Measurements from ENCODE around the gene RPRM.
A peak's percentile ranks its signal among the peaks of the same experiment; 100 is the strongest.
"Not testable (repeated sequence)": the region's sequence is repeated elsewhere in the genome, so short reads cannot be mapped to it uniquely, and the experiment has no call there.

Gene RPRM
- total RNA-seq, result 0 to 0.66 (median 0) reads per million in 9 experiments

DNA sequence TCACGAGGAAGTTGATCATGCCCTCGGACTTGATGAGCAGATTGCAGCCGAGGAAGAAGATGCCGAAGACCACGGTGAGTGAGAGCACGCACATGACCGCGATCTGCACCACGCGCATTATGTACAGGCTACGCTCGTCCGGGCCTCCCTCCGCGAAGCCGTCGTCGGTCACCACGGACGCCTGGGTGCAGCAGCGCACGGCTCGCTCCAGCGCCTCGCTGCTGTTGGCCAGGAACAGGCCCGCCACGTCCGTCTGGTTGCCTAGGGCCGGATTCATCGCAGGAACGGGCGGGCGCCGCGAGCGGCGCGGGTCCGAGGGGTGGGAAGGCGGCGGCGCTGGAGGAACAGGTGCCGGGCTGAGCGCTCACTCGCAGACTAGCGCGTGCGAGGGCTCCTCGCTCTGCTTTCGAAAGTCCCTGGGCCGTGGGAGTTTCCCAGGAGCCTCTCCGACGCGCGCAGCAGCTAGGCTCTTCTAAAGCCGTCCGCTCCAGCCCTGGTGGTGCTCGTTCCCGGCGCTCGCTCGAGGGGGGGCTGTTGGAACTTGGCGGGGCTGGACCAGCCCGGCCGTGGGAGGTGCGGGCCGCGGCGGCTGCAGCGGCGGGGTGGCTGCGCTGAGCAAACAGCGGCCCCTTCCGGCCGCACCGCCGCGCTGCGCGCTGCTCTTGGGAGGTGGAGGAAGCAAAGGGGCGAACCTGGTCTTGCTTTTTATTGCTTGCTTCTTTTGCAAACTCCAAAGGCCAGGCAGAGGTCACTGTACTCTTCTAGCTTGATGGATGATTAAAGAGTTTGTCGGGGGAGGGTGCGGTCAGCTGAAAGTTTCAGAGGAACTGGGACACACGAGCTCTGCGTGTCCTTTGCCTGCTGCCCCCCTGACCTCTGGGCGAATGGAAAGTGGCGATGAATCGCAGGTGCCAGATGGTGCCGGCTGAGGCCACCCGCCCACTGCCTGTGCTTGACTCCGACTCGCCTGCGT, at the start of gene RPRM:
Gene RPRM (minus strand): TSS at position 474 of the 973 bp plus-strand sequence. CDS start 197 bp downstream, at position 277.
- Mint-ChIP-seq H3K27me3 (peaks cover 52 to 69% of the 10 kb centered on the region in 2 donors), H3K27ac (no peak within 1 kb of the TSS), H3K4me1 (ENCODE audit: low read depth in 2 of 2) (peaks cover 9 to 13% of the 10 kb centered on the region in 2 donors), H3K9me3 (no peaks in the 10 kb centered on the region), H3K36me3 (ENCODE audit: insufficient read depth) (no peaks in the 10 kb centered on the region), H3K4me3 (peak within 1 kb of the TSS; percentile 70 to 82)
- DNase-seq (peak; percentile 9 to 40 (median 28)), ATAC-seq (replicated peaks) (peak; percentile 79)

DNA sequence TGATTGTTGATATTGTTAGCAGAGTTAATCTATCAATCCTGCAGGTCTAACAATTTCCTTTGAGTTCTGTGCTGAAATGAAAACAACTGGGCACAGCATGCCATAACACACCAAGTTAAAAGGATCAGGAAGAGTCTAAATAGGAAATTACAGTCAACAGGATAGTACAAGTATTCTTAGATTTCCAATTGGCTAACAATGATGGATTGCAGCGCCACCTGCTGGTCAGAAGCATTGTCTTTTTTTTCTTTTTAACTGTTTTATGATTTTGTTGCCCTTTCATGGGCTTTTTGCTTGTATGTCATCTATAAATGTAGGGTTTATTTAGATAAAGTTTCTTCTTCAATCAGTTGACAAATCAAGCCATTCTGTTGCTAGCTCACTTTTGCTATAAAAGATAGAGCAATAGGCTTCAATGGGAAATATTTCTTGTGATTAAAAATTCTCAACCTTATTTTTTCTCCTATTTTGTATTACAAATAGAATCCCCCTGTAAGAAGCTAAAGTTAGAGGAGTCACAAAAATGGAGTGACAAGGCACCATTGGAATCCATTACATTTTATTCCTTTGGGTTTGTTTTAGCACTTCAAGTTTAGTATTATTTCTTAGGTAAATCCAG, 40.8 kb upstream of the RPRM start:
- Mint-ChIP-seq H3K27me3 (no peaks in the 10 kb centered on the region), H3K4me3 (no peak overlapping the region), H3K36me3 (ENCODE audit: insufficient read depth) (no peaks in the 10 kb centered on the region), H3K27ac (no peak overlapping the region), H3K4me1 (ENCODE audit: low read depth in 2 of 2) (no peaks in the 10 kb centered on the region), H3K9me3 (no peaks in the 10 kb centered on the region)
- DNase-seq (peak; percentile 19 to 26 (median 25)), ATAC-seq (replicated peaks) (no peak)

DNA sequence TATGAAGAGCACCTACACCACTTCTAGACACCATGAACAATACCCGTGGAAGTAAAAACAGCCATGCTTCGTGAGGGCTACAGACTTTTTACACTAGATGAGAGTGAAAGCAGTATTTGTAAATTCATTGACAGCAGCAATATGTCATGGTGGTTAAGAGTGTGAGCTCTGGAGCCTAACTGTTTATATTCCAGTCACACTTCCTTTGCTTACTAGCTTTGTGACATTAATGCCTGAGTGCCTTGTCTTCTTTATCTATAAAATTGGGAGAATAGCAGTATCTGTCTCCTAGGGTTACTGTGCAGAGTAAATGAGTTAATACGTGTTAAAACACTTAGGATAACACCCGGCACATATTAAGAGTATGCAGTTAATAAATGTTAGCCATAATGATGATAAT, 33.8 kb upstream of the RPRM start:
- Mint-ChIP-seq H3K4me1 (ENCODE audit: low read depth in 2 of 2) (no peaks in the 10 kb centered on the region), H3K9me3 (peaks cover 0 to 3% of the 10 kb centered on the region in 2 donors), H3K36me3 (ENCODE audit: insufficient read depth) (no peaks in the 10 kb centered on the region), H3K4me3 (no peak overlapping the region), H3K27me3 (no peaks in the 10 kb centered on the region), H3K27ac (no peak overlapping the region)
- ATAC-seq (replicated peaks) (no peak), DNase-seq (no peak)

GRCh38 chr2:153510996-153511395, 32.4 kb upstream of the RPRM start:
- no peak overlapping the region for H3K27ac Mint-ChIP-seq
- DNase-seq (no peak), ATAC-seq (replicated peaks) (no peak)
- H3K36me3 Mint-ChIP-seq (ENCODE audit: insufficient read depth), result no peaks in the 10 kb centered on the region
- no peak overlapping the region for H3K4me3 Mint-ChIP-seq
- no peaks in the 10 kb centered on the region for H3K27me3 Mint-ChIP-seq
- no peaks in the 10 kb centered on the region for H3K4me1 Mint-ChIP-seq (ENCODE audit: low read depth in 2 of 2)
- peaks cover 0 to 3% of the 10 kb centered on the region in 2 donors for H3K9me3 Mint-ChIP-seq

- H3K4me1 Mint-ChIP-seq (ENCODE audit: low read depth in 2 of 2), result no peaks in the 10 kb centered on the region
- DNase-seq, result no peak
- no peak overlapping the region for H3K27ac Mint-ChIP-seq
- H3K9me3 Mint-ChIP-seq, result peaks cover 0 to 5% of the 10 kb centered on the region in 2 donors
- ATAC-seq (replicated peaks), result no peak
- H3K36me3 Mint-ChIP-seq (ENCODE audit: insufficient read depth), result no peaks in the 10 kb centered on the region
- no peaks in the 10 kb centered on the region for H3K27me3 Mint-ChIP-seq
- H3K4me3 Mint-ChIP-seq, result no peak overlapping the region
Measured at GRCh38 chr2:153509133-153509532, 30.6 kb upstream of the RPRM start.

DNA sequence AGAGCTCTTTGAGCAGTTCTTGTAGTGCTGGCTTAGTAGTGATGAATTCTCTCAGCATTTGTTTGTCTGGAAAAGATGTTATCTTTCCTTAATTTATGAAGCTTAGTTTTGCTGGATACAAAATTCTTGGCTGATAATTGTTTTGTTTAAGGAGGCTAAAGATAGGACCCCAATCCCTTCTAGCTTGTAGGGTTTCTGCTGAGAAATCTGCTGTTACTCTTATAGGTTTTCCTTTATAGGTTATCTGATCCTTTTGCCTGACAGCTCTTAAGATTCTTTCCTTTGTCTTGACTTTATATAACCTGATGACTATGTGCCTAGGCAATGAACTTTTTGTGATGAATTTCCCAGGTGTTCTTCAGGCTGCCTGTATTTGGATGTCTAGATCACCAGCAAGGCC, 27.9 kb upstream of the RPRM start:
- not testable (repeated sequence) for H3K4me1 Mint-ChIP-seq (ENCODE audit: low read depth in 2 of 2); H3K27me3 Mint-ChIP-seq; H3K9me3 Mint-ChIP-seq; H3K36me3 Mint-ChIP-seq (ENCODE audit: insufficient read depth); ATAC-seq (replicated peaks); DNase-seq; H3K27ac Mint-ChIP-seq; H3K4me3 Mint-ChIP-seq

DNA sequence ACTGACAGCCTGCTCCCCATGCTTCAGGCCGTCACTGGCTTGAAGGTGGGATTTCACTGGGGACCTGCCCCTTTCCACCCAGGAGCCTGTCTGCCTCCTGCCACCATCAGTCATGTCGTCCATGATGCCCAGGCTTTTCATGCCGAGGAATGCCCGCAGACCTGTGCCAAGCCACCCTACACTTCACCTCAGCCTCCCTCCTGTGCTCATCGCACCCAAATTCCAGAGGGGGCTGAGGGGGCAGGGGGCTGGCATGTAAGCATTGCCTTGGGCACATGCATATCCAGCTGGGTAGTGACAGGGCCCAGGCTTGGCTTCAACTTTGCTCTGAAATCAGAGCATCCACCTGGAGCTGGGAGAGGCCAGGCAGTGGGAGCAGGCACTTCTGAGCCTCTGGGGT, 20.9 kb upstream of the RPRM start:
- H3K9me3 Mint-ChIP-seq, result peaks cover 0 to 3% of the 10 kb centered on the region in 2 donors
- no peak overlapping the region for H3K27ac Mint-ChIP-seq
- DNase-seq (no peak), ATAC-seq (replicated peaks) (no peak)
- no peaks in the 10 kb centered on the region for H3K36me3 Mint-ChIP-seq (ENCODE audit: insufficient read depth)
- H3K4me1 Mint-ChIP-seq (ENCODE audit: low read depth in 2 of 2), result no peaks in the 10 kb centered on the region
- H3K27me3 Mint-ChIP-seq, result no peaks in the 10 kb centered on the region
- no peak overlapping the region for H3K4me3 Mint-ChIP-seq

GRCh38 chr2:153497938-153498629, 19.5 kb upstream of the RPRM start:
- H3K4me3 Mint-ChIP-seq, result no peak overlapping the region
- H3K36me3 Mint-ChIP-seq (ENCODE audit: insufficient read depth), result no peaks in the 10 kb centered on the region
- H3K4me1 Mint-ChIP-seq (ENCODE audit: low read depth in 2 of 2), result no peaks in the 10 kb centered on the region
- H3K27ac Mint-ChIP-seq, result no peak overlapping the region
- DNase-seq (no peak), ATAC-seq (replicated peaks) (no peak)
- no peaks in the 10 kb centered on the region for H3K9me3 Mint-ChIP-seq
- H3K27me3 Mint-ChIP-seq, result no peaks in the 10 kb centered on the region

- H3K4me3 Mint-ChIP-seq, result no peak overlapping the region
- no peaks in the 10 kb centered on the region for H3K9me3 Mint-ChIP-seq
- H3K36me3 Mint-ChIP-seq (ENCODE audit: insufficient read depth), result no peaks in the 10 kb centered on the region
- ATAC-seq (replicated peaks) (no peak), DNase-seq (no peak)
- H3K27me3 Mint-ChIP-seq, result no peaks in the 10 kb centered on the region
- H3K4me1 Mint-ChIP-seq (ENCODE audit: low read depth in 2 of 2), result no peaks in the 10 kb centered on the region
- no peak overlapping the region for H3K27ac Mint-ChIP-seq
Measured at GRCh38 chr2:153495725-153496124, 17.2 kb upstream of the RPRM start.

DNA sequence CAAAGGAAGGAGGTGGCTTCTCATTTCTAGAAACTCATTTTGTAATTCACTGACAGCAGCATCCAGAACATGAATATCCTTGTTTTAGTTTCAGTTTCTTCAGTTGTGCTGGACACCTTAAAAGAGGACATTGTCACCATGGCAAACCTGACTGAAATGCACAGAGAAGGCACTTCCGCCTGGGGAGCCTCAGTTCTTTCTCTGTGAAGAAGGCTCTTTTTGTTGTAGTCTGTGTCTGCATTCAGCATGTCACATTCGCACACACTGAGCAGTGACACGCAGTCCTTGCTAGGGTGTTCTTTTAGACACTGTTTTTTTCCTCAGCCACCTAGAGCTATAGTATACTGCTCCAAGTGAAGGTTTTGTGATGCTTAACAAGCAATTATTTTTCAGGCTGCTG, 9.5 kb upstream of the RPRM start:
- H3K4me3 Mint-ChIP-seq, result no peak overlapping the region
- H3K9me3 Mint-ChIP-seq, result no peaks in the 10 kb centered on the region
- DNase-seq (no peak), ATAC-seq (replicated peaks) (no peak)
- H3K36me3 Mint-ChIP-seq (ENCODE audit: insufficient read depth), result no peaks in the 10 kb centered on the region
- no peaks in the 10 kb centered on the region for H3K4me1 Mint-ChIP-seq (ENCODE audit: low read depth in 2 of 2)
- no peaks in the 10 kb centered on the region for H3K27me3 Mint-ChIP-seq
- no peak overlapping the region for H3K27ac Mint-ChIP-seq

GRCh38 chr2:153487448-153487847, 8.9 kb upstream of the RPRM start:
- Mint-ChIP-seq H3K36me3 (ENCODE audit: insufficient read depth) (no peaks in the 10 kb centered on the region), H3K27ac (no peak overlapping the region), H3K4me1 (ENCODE audit: low read depth in 2 of 2) (no peaks in the 10 kb centered on the region), H3K4me3 (no peak overlapping the region), H3K9me3 (no peaks in the 10 kb centered on the region), H3K27me3 (no peaks in the 10 kb centered on the region)
- DNase-seq, result no peak
- ATAC-seq (replicated peaks), result no peak

GRCh38 chr2:153479573-153479972, 1.0 kb upstream of the RPRM start:
- ATAC-seq (replicated peaks) (no peak), DNase-seq (no peak)
- Mint-ChIP-seq H3K4me3 (peak overlapping the region in 1 of 2 donors; percentile 82), H3K9me3 (no peaks in the 10 kb centered on the region), H3K36me3 (ENCODE audit: insufficient read depth) (no peaks in the 10 kb centered on the region), H3K27ac (no peak overlapping the region), H3K4me1 (ENCODE audit: low read depth in 2 of 2) (peaks cover 9 to 13% of the 10 kb centered on the region in 2 donors), H3K27me3 (peaks cover 48 to 59% of the 10 kb centered on the region in 2 donors)

- Mint-ChIP-seq H3K4me1 (ENCODE audit: low read depth in 2 of 2) (peaks cover 9 to 13% of the 10 kb centered on the region in 2 donors), H3K36me3 (ENCODE audit: insufficient read depth) (no peaks in the 10 kb centered on the region), H3K4me3 (peak overlapping the region; percentile 70 to 82), H3K27me3 (peaks cover 54 to 71% of the 10 kb centered on the region in 2 donors), H3K27ac (no peak overlapping the region), H3K9me3 (no peaks in the 10 kb centered on the region)
- ATAC-seq (replicated peaks) (no peak), DNase-seq (no peak)
Measured at GRCh38 chr2:153477636-153478288, 800 bp downstream of the RPRM start.
